Measurements from ENCODE around the gene TNFRSF21.

The TNFRSF21 gene

GRCh38 chr6:47254906-47255305 lies 54.8 kb downstream of the TNFRSF21 start:
- TF ChIP-seq CTCF (IDR thresholded peaks at IDR 0.05) = no peak
- no peak overlapping the region for H3K27ac ChIP-seq
- H3K9me3 ChIP-seq = no peaks in the 10 kb centered on the region
- no peaks in the 10 kb centered on the region for H3K27me3 ChIP-seq
- H3K4me3 ChIP-seq (ENCODE audit: low read depth in 1 of 2, low read length in 1 of 2) = no peak overlapping the region
- H3K36me3 ChIP-seq = no peaks in the 10 kb centered on the region
- H3K4me1 ChIP-seq (ENCODE audit: control insufficient read depth in 1 of 2, insufficient read depth in 1 of 2, low read depth in 1 of 2, low read length in 1 of 2) = no peaks in the 10 kb centered on the region

- no peak for TF ChIP-seq CTCF (IDR thresholded peaks at IDR 0.05)
- no peak overlapping the region for H3K27ac ChIP-seq
- no peaks in the 10 kb centered on the region for H3K36me3 ChIP-seq
- no peak overlapping the region for H3K4me3 ChIP-seq (ENCODE audit: low read depth in 1 of 2, low read length in 1 of 2)
- no peaks in the 10 kb centered on the region for H3K9me3 ChIP-seq
- H3K27me3 ChIP-seq = no peaks in the 10 kb centered on the region
- H3K4me1 ChIP-seq (ENCODE audit: control insufficient read depth in 1 of 2, insufficient read depth in 1 of 2, low read depth in 1 of 2, low read length in 1 of 2) = no peaks in the 10 kb centered on the region
Observed at GRCh38 chr6:47254051-47254450, 55.7 kb downstream of the TNFRSF21 start.

GRCh38 chr6:47253136-47253535 lies 56.6 kb downstream of the TNFRSF21 start:
- TF ChIP-seq CTCF (IDR thresholded peaks at IDR 0.05) = no peak
- no peaks in the 10 kb centered on the region for H3K9me3 ChIP-seq
- no peaks in the 10 kb centered on the region for H3K36me3 ChIP-seq

GRCh38 chr6:47252633-47253032 lies 57.1 kb downstream of the TNFRSF21 start:
- Histone ChIP-seq H3K27me3 (no peaks in the 10 kb centered on the region), H3K36me3 (no peaks in the 10 kb centered on the region), H3K9me3 (no peaks in the 10 kb centered on the region), H3K4me1 (ENCODE audit: control insufficient read depth in 1 of 2, insufficient read depth in 1 of 2, low read depth in 1 of 2, low read length in 1 of 2) (no peaks in the 10 kb centered on the region), H3K4me3 (ENCODE audit: low read depth in 1 of 2, low read length in 1 of 2) (no peak overlapping the region), H3K27ac (no peak overlapping the region)
- TF ChIP-seq CTCF (IDR thresholded peaks at IDR 0.05) = no peak

More at GRCh38 chr6:47253136-47253535, 56.6 kb downstream of the TNFRSF21 start:
- Histone ChIP-seq H3K27me3 (no peaks in the 10 kb centered on the region), H3K4me1 (ENCODE audit: control insufficient read depth in 1 of 2, insufficient read depth in 1 of 2, low read depth in 1 of 2, low read length in 1 of 2) (no peaks in the 10 kb centered on the region), H3K27ac (no peak overlapping the region), H3K4me3 (ENCODE audit: low read depth in 1 of 2, low read length in 1 of 2) (no peak overlapping the region)

- no peak overlapping the region for H3K27ac ChIP-seq
- no peak overlapping the region for H3K4me3 ChIP-seq (ENCODE audit: low read depth in 1 of 2, low read length in 1 of 2)
- no peaks in the 10 kb centered on the region for H3K36me3 ChIP-seq
- H3K4me1 ChIP-seq (ENCODE audit: control insufficient read depth in 1 of 2, insufficient read depth in 1 of 2, low read depth in 1 of 2, low read length in 1 of 2) = no peaks in the 10 kb centered on the region
- no peaks in the 10 kb centered on the region for H3K27me3 ChIP-seq
- no peaks in the 10 kb centered on the region for H3K9me3 ChIP-seq
- no peak for TF ChIP-seq CTCF (IDR thresholded peaks at IDR 0.05)
Observed at GRCh38 chr6:47251396-47251795, 58.3 kb downstream of the TNFRSF21 start.

- Histone ChIP-seq H3K27ac (no peak overlapping the region), H3K4me3 (ENCODE audit: low read depth in 1 of 2, low read length in 1 of 2) (no peak overlapping the region), H3K4me1 (ENCODE audit: control insufficient read depth in 1 of 2, insufficient read depth in 1 of 2, low read depth in 1 of 2, low read length in 1 of 2) (no peaks in the 10 kb centered on the region), H3K9me3 (no peaks in the 10 kb centered on the region), H3K36me3 (no peaks in the 10 kb centered on the region), H3K27me3 (no peaks in the 10 kb centered on the region)
- no peak for TF ChIP-seq CTCF (IDR thresholded peaks at IDR 0.05)
Observed at GRCh38 chr6:47250302-47250701, 59.4 kb downstream of the TNFRSF21 start.

Measured in neutrophil (primary cell).